GM19324 (cell line): Measurements from ENCODE around the gene TSC22D1.

Experiments
- ATAC-seq: cut with Tn5 transposase; IDR thresholded peaks from one replicate; pipeline ENCODE4 v1.9.1; 2021; ENCODE audit warnings: mild to moderate bottlenecking, moderate library complexity; ENCODE audit not compliant: unreplicated experiment, low FRiP score

The TSC22D1 gene

GRCh38 chr13:44508562-44509077, 67.5 kb downstream of the TSC22D1 start:
- ATAC-seq = no peak

GRCh38 chr13:44507639-44508038, 68.5 kb downstream of the TSC22D1 start:
- no peak for ATAC-seq

- ATAC-seq = no peak
Measured at GRCh38 chr13:44506719-44507118, 69.4 kb downstream of the TSC22D1 start.

GRCh38 chr13:44506251-44506650, 69.9 kb downstream of the TSC22D1 start:
- ATAC-seq = no peak

GRCh38 chr13:44504116-44504515, 72.0 kb downstream of the TSC22D1 start:
- no peak for ATAC-seq

- ATAC-seq = no peak
Measured at GRCh38 chr13:44498969-44499368, 77.2 kb downstream of the TSC22D1 start.

GRCh38 chr13:44498502-44498901, 77.6 kb downstream of the TSC22D1 start:
- ATAC-seq = no peak

GRCh38 chr13:44497801-44498200, 78.3 kb downstream of the TSC22D1 start:
- ATAC-seq = no peak

- no peak for ATAC-seq
Measured at GRCh38 chr13:44493213-44493812, 82.8 kb downstream of the TSC22D1 start.

- ATAC-seq = no peak
Measured at GRCh38 chr13:44489751-44490150, 86.4 kb downstream of the TSC22D1 start.

- ATAC-seq = no peak
Measured at GRCh38 chr13:44487989-44488388, 88.1 kb downstream of the TSC22D1 start.

GRCh38 chr13:44484562-44485138, 91.5 kb downstream of the TSC22D1 start:
- no peak for ATAC-seq

- no peak for ATAC-seq
Measured at GRCh38 chr13:44474122-44474910, 101.8 kb downstream of the TSC22D1 start.

GRCh38 chr13:44471686-44472085, 104.4 kb downstream of the TSC22D1 start:
- ATAC-seq = no peak

- no peak for ATAC-seq
Measured at GRCh38 chr13:44470638-44471562, 105.2 kb downstream of the TSC22D1 start.

GRCh38 chr13:44468874-44469273, 107.3 kb downstream of the TSC22D1 start:
- no peak for ATAC-seq

- no peak for ATAC-seq
Measured at GRCh38 chr13:44465318-44465717, 110.8 kb downstream of the TSC22D1 start.

GRCh38 chr13:44464471-44464870, 111.7 kb downstream of the TSC22D1 start:
- ATAC-seq = no peak

GRCh38 chr13:44463759-44464158, 112.4 kb downstream of the TSC22D1 start:
- ATAC-seq = no peak

GRCh38 chr13:44459674-44460073, 116.5 kb downstream of the TSC22D1 start:
- no peak for ATAC-seq
